ENCODE measurements around the gene EVI5.

Gene EVI5

DNA sequence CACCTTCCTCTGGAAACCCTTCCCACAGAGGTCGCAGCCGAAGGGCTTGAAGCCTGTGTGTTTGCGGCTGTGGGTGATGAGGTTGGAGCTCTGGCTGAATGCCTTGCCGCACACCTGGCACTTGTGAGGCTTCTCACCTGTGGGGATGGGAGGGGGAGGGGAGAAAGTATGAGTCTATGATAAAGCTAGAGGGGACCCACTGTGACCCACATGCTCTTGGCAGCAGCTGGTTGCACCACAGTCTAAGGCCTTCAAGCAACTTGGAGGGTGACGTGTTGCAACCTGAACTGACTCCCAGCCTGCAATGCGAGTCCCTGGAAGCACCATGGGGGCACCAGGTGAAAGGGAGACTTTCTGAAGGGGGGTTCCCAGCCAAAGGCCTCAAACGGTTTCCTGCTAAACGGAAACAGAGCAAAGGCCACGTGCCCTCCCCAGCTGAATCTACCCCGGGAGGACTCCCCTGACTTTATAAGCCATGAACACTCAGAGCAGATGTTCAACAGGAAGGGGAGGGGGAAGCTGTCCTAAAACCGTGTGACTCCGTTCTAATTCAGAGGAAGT is 308.8 kb downstream of the EVI5 start:
- Mint-ChIP-seq H3K4me3 (peak overlapping the region; percentile 38), H3K27me3 (no peaks in the 10 kb centered on the region), H3K4me1 (peaks cover 56% of the 10 kb centered on the region), H3K9me3 (no peaks in the 10 kb centered on the region), H3K27ac (ENCODE audit: low read depth) (peak overlapping the region; percentile 92), H3K36me3 (ENCODE audit: insufficient read depth) (peaks cover 29% of the 10 kb centered on the region)
- peak; percentile 82 for ATAC-seq (replicated peaks; ENCODE audit: extremely low read depth, poor library complexity, severe bottlenecking)
- peak in 1 of 2 donors; percentile 65 for DNase-seq (ENCODE audit: low spot score in 2 of 2)

- Mint-ChIP-seq H3K4me3 (no peak overlapping the region), H3K27me3 (no peaks in the 10 kb centered on the region), H3K27ac (ENCODE audit: low read depth) (peak overlapping the region; percentile 92), H3K9me3 (no peaks in the 10 kb centered on the region), H3K4me1 (peaks cover 51% of the 10 kb centered on the region), H3K36me3 (ENCODE audit: insufficient read depth) (peaks cover 27% of the 10 kb centered on the region)
- ATAC-seq (replicated peaks; ENCODE audit: extremely low read depth, poor library complexity, severe bottlenecking) (no peak), DNase-seq (ENCODE audit: low spot score in 2 of 2) (no peak)
Observed at GRCh38 chr1:92475029-92475428, 309.9 kb downstream of the EVI5 start.

- Mint-ChIP-seq H3K9me3 (no peaks in the 10 kb centered on the region), H3K36me3 (ENCODE audit: insufficient read depth) (peaks cover 18% of the 10 kb centered on the region), H3K27me3 (no peaks in the 10 kb centered on the region), H3K27ac (ENCODE audit: low read depth) (peak overlapping the region; percentile 92), H3K4me3 (peak overlapping the region; percentile 8), H3K4me1 (peaks cover 40% of the 10 kb centered on the region)
- no peak for ATAC-seq (replicated peaks; ENCODE audit: extremely low read depth, poor library complexity, severe bottlenecking)
- no peak for DNase-seq (ENCODE audit: low spot score in 2 of 2)
Observed at GRCh38 chr1:92473781-92474495, 311.0 kb downstream of the EVI5 start.

- DNase-seq (ENCODE audit: low spot score in 2 of 2) = no peak
- Mint-ChIP-seq H3K4me1 (peaks cover 34% of the 10 kb centered on the region), H3K27me3 (no peaks in the 10 kb centered on the region), H3K36me3 (ENCODE audit: insufficient read depth) (peaks cover 1% of the 10 kb centered on the region), H3K4me3 (no peak overlapping the region), H3K9me3 (no peaks in the 10 kb centered on the region), H3K27ac (ENCODE audit: low read depth) (no peak overlapping the region)
- ATAC-seq (replicated peaks; ENCODE audit: extremely low read depth, poor library complexity, severe bottlenecking) = no peak
Observed at GRCh38 chr1:92470216-92470615, 314.7 kb downstream of the EVI5 start.

DNA sequence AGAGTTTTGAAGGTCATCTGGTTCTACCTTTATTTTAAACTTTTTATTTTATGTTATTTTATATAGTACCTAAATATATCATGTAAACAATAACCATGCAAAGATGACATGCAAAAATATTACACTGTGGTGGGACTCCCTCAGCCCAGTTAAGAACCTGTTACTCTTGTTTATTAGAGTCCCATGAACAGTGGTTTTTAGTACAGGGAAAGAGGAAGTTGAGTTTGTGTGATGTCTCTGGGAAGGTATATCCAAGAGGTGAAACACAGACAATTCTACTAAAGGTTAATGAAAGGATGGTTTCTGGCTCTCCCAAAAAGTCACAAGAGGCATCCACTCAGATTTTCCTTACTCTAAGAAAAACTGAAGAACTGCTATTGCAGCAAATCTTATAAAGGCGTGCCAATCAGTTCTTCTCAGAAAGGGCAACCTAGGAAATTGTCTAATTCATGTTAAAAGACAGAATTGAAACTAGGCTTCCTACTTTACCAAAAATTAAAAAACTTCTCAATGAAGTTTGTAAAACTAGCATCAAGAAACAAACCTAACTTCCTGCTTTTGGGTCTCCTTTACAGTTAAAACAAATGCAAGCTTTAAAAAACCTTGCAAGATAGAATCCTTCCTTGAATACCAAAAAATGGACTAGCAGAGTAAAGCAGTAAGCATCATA is 318.1 kb downstream of the EVI5 start:
- no peak overlapping the region for H3K4me3 Mint-ChIP-seq
- H3K27me3 Mint-ChIP-seq = no peaks in the 10 kb centered on the region
- H3K36me3 Mint-ChIP-seq (ENCODE audit: insufficient read depth) = no peaks in the 10 kb centered on the region
- H3K4me1 Mint-ChIP-seq = peaks cover 35% of the 10 kb centered on the region
- DNase-seq (ENCODE audit: low spot score in 2 of 2) (no peak), ATAC-seq (replicated peaks; ENCODE audit: extremely low read depth, poor library complexity, severe bottlenecking) (no peak)
- H3K27ac Mint-ChIP-seq (ENCODE audit: low read depth) = no peak overlapping the region
- no peaks in the 10 kb centered on the region for H3K9me3 Mint-ChIP-seq

GRCh38 chr1:92465256-92465647 is 319.7 kb downstream of the EVI5 start:
- ATAC-seq (replicated peaks; ENCODE audit: extremely low read depth, poor library complexity, severe bottlenecking) (no peak), DNase-seq (ENCODE audit: low spot score in 2 of 2) (no peak)
- peaks cover 39% of the 10 kb centered on the region for H3K4me1 Mint-ChIP-seq
- H3K9me3 Mint-ChIP-seq = no peaks in the 10 kb centered on the region
- H3K36me3 Mint-ChIP-seq (ENCODE audit: insufficient read depth) = no peaks in the 10 kb centered on the region
- no peak overlapping the region for H3K4me3 Mint-ChIP-seq
- no peaks in the 10 kb centered on the region for H3K27me3 Mint-ChIP-seq
- H3K27ac Mint-ChIP-seq (ENCODE audit: low read depth) = peak overlapping the region; percentile 52

DNA sequence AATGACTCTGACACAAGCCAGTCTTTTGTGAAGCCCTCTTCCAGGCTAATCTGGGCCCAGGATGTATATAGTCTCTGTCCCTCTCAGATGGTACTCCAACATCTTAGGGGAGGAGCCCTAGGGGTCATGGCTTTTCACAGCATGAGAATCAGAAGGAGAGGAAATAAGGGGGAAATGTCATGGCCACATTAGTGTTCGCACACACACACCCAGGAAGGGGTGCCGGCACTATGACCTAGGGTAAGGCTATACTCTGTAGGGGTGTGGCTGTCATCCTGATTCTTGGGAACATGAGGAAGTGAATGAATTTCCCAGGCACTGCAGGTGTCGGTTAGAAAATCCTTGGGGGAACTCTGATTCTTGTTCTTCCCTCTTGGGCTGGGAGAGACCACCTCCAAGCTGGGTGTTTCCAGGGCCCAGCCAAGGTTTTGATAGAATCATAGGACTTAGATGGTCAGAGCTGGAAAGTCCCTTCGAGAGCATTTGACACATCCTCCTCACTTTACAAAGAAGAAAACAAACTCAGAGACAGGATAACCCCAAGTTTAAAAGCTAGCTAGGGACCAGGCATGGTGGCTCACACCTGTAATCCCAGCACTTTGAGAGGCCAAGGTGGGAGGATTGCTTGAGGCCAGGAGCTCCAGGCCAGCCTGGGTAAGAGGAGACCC is 320.2 kb downstream of the EVI5 start:
- Mint-ChIP-seq H3K4me1 (peaks cover 43% of the 10 kb centered on the region), H3K27ac (ENCODE audit: low read depth) (peak overlapping the region; percentile 52), H3K36me3 (ENCODE audit: insufficient read depth) (no peaks in the 10 kb centered on the region), H3K4me3 (no peak overlapping the region), H3K27me3 (no peaks in the 10 kb centered on the region), H3K9me3 (no peaks in the 10 kb centered on the region)
- DNase-seq (ENCODE audit: low spot score in 2 of 2) = no peak
- no peak for ATAC-seq (replicated peaks; ENCODE audit: extremely low read depth, poor library complexity, severe bottlenecking)

DNA sequence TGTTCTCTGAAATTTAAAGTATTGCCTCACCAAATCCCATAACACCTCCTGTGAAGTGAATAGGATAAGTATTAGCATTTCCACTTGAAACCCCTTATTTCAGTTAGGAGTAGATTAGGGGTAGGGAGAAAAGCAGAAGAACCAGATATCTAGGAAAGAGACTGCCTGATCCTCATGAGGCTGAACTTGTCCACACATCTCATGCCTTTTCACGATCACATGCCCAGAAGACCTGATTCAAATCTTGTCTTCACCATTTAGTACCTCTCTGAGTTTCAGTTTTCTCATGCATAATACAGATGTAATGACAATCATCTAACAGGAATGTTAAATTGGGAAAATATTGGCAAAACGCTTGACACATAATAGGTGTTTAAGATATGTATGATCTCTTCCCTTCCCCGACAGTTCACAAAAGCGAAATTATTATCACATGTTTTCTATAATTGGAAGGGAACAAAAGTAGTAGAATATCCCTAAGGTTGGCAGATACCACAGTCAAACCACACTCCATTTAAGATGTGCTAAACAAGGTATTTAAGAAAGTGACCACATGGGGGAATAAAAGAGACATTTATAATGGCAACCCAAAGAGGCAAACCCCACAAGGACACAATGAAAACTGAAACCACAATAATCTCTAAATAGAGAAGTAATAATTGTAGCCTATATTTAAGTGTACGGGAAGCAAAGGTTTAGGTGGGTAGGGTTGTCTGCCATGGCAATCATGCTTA is 323.4 kb downstream of the EVI5 start:
- no peaks in the 10 kb centered on the region for H3K9me3 Mint-ChIP-seq
- peaks cover 38% of the 10 kb centered on the region for H3K4me1 Mint-ChIP-seq
- no peaks in the 10 kb centered on the region for H3K27me3 Mint-ChIP-seq
- peak overlapping the region; percentile 77 for H3K27ac Mint-ChIP-seq (ENCODE audit: low read depth)
- no peak overlapping the region for H3K4me3 Mint-ChIP-seq
- no peaks in the 10 kb centered on the region for H3K36me3 Mint-ChIP-seq (ENCODE audit: insufficient read depth)
- no peak for DNase-seq (ENCODE audit: low spot score in 2 of 2)
- no peak for ATAC-seq (replicated peaks; ENCODE audit: extremely low read depth, poor library complexity, severe bottlenecking)

DNA sequence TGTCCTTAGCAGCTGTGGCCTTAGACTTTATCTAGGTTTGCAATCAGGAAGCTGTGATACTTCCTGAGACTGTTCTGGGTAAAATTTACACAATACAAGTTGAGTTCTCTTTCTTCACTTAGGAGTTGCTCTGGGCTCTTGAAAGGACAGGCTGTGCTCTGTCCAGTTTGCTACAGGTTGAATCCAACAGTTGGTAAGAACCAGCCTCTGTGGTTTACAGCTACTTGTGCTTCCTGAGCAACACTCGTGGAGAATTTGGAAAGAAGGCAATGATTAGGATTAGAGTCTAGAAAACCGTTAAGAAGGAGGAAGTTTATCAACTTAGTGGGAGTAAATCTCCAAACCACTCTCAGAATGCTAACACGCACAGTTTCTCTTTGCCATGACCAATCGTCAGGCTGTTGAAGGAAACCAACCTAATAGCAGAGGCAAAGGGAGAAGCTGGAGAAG is 325.0 kb downstream of the EVI5 start:
- no peaks in the 10 kb centered on the region for H3K9me3 Mint-ChIP-seq
- peak overlapping the region; percentile 74 for H3K27ac Mint-ChIP-seq (ENCODE audit: low read depth)
- ATAC-seq (replicated peaks; ENCODE audit: extremely low read depth, poor library complexity, severe bottlenecking) = no peak
- peaks cover 29% of the 10 kb centered on the region for H3K4me1 Mint-ChIP-seq
- H3K4me3 Mint-ChIP-seq = peak overlapping the region; percentile 35
- no peak for DNase-seq (ENCODE audit: low spot score in 2 of 2)
- no peaks in the 10 kb centered on the region for H3K27me3 Mint-ChIP-seq
- H3K36me3 Mint-ChIP-seq (ENCODE audit: insufficient read depth) = no peaks in the 10 kb centered on the region
